HepG2 (cell line): ENCODE data around the gene HS3ST2. TPM values are rescaled to one million over a fixed set of nuclear protein-coding genes. Genes with fewer than 3 reads are reported as not detected.

Experiments used
- CEBPG ChIP-seq: IDR thresholded peaks from 2 replicates; pipeline ENCODE4 v1.6.1; 2016
- FOXC1 ChIP-seq: sonication (generic); formaldehyde crosslinking; IDR thresholded peaks from 2 replicates; pipeline ENCODE4 v1.8.0; 2022; ENCODE audit warnings: mild to moderate bottlenecking, missing genetic modification reagents, borderline replicate concordance
- HOXA5 ChIP-seq: sonication (generic); formaldehyde crosslinking; IDR thresholded peaks from 2 replicates; pipeline ENCODE4 v1.4.0; 2020; ENCODE audit warnings: missing genetic modification reagents
- MIER2 ChIP-seq: IDR thresholded peaks from 2 replicates; pipeline ENCODE4 v1.6.1; 2016; ENCODE audit warnings: missing biosample characterization, missing genetic modification reagents
- MXI1 ChIP-seq: IDR thresholded peaks from 3 replicates; pipeline ENCODE4 v1.6.1; 2012; ENCODE audit warnings: low read depth, low read length, inconsistent platforms, borderline replicate concordance
- PCBP1 ChIP-seq: fragments of 200-400 bp; formaldehyde crosslinking; IDR thresholded peaks from 2 replicates; pipeline ENCODE4 v1.6.1; 2017; ENCODE audit warnings: mild to moderate bottlenecking, low read depth, low read length, borderline replicate concordance
- PRDM4 ChIP-seq: sonication (generic); formaldehyde crosslinking; IDR thresholded peaks from 2 replicates; pipeline ENCODE4 v1.9.0; 2021; ENCODE audit warnings: missing genetic modification reagents, borderline replicate concordance
- PTBP1 ChIP-seq: fragments of 200-400 bp; formaldehyde crosslinking; IDR thresholded peaks from 2 replicates; pipeline ENCODE4 v1.6.1; 2018; ENCODE audit warnings: low read length, low read depth; ENCODE audit not compliant: poor library complexity, severe bottlenecking
- RAD21 ChIP-seq: fragments of 450-650 bp; formaldehyde crosslinking; IDR thresholded peaks from 2 replicates; pipeline ENCODE4 v1.5.0; 2020; ENCODE audit warnings: mild to moderate bottlenecking
- SP5 ChIP-seq: IDR thresholded peaks from 2 replicates; pipeline ENCODE4 v1.6.1; 2016; ENCODE audit warnings: low read depth, borderline replicate concordance
- STAG1 ChIP-seq: sonication (generic); formaldehyde crosslinking; IDR thresholded peaks from 2 replicates; pipeline ENCODE4 v1.4.0; 2020; ENCODE audit warnings: missing genetic modification reagents
- SUZ12 ChIP-seq: fragments of 150-350 bp; IDR thresholded peaks from 2 replicates; pipeline ENCODE4 v1.6.1; 2014; ENCODE audit warnings: low read depth, low read length
- TCF7 ChIP-seq: sonication (generic); IDR thresholded peaks from 2 replicates; pipeline ENCODE4 v1.6.1; 2016; ENCODE audit warnings: antibody characterized with exemption, low read depth
- XRCC5 ChIP-seq: fragments of 200-400 bp; formaldehyde crosslinking; optimal IDR thresholded peaks from 2 replicates; pipeline ENCODE3; 2017; ENCODE audit warnings: mild to moderate bottlenecking, low read length
- ZBTB7B ChIP-seq: sonication (generic); formaldehyde crosslinking; IDR thresholded peaks from 2 replicates; pipeline ENCODE4 v1.4.0; 2020; ENCODE audit warnings: missing genetic modification reagents
- ZNF235 ChIP-seq: sonication (generic); formaldehyde crosslinking; IDR thresholded peaks from 2 replicates; pipeline ENCODE4 v1.8.1; 2023; ENCODE audit warnings: mild to moderate bottlenecking, missing genetic modification reagents, borderline replicate concordance
- ZNF441 ChIP-seq: sonication (generic); formaldehyde crosslinking; IDR thresholded peaks from 2 replicates; pipeline ENCODE4 v1.7.0; 2021; ENCODE audit warnings: missing genetic modification reagents, borderline replicate concordance
- polyA plus RNA-seq, 8 experiments: library from polyadenylated mRNA; depleted of rRNA in 3 of 8; stranded (reverse) in 7 of 8; unstranded in 1 of 8; fragments of >200 nt; fragmentation: Illumina TruSeq in 4 of 8; extraction: Trizol in 4 of 8; gene quantifications; 2 replicates each; pipeline versions ENCODE4 v1.2.1 to v1.2.3, GENCODE V29; 2011 to 2016; ENCODE audit warnings: low read depth in 4 of 8, missing spikeins in 1 of 8, mixed read lengths in 1 of 8; ENCODE audit not compliant: insufficient read depth in 1 of 8
- total RNA-seq, 5 experiments: library from RNA; depleted of rRNA; stranded (reverse); fragments of >200 nt; fragmentation: Illumina TruSeq; extraction: Trizol; gene quantifications; 2 replicates each; pipeline ENCODE4 v1.2.3, GENCODE V29; 2016; ENCODE audit warnings: low read depth in 1 of 5
- TF ChIP-seq, protein P1 (sequence below): IDR thresholded peaks from 2 replicates; pipeline ENCODE4 v1.6.1; 2016; ENCODE audit warnings: control low read depth
- TF ChIP-seq, protein P2 (sequence below): sonication (generic); formaldehyde crosslinking; conservative IDR thresholded peaks from 2 replicates; pipeline ENCODE4 v1.8.0; 2022; ENCODE audit warnings: low read depth, missing genetic modification reagents
- TF ChIP-seq, protein P3 (sequence below): IDR thresholded peaks from 2 replicates; pipeline ENCODE4 v1.6.1; 2016; ENCODE audit warnings: low read depth, borderline replicate concordance

HS3ST2 gene
- total and polyA plus RNA-seq, 2 of the 13 experiments (the other 11 are each of a cell fraction or from before 2014, with no cell fraction given), result not detected

DNA sequence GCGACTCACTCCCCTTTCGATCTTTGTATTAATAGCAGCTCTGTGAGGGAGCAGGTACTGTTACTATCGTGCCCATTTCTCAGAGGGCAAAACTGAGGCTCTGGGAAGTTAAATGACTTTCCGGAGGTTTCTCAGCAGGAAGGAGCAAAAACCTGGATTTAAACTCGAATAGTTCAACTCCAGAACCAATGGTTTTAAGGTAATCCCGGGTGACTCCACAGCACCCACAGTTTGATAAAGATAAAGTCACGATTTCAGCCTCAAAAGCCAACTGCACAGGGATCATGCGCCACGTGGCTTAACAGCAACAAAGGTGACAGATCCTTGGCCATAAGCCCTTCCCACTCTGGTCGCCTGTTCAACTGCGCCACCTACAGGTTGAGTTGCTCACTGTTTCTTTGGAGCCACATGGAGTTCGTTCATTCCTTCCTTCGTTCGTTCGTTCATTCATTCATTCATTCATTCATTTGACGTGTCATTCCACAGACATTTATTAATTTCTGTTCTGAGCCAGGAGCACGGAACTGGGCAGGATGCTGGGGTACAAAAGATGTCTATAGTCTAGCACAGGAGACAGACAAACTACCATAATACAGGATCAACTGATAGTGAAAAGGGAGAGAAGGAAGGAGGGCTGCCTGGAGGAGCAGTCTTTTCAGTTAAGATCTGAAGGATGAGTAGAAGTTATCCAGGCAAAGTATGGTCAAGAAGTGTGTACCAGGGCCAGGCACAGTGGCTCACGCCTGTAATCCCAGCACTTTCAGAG, 134.8 kb downstream of the HS3ST2 start (continued):
- TF ChIP-seq, protein P1, sequence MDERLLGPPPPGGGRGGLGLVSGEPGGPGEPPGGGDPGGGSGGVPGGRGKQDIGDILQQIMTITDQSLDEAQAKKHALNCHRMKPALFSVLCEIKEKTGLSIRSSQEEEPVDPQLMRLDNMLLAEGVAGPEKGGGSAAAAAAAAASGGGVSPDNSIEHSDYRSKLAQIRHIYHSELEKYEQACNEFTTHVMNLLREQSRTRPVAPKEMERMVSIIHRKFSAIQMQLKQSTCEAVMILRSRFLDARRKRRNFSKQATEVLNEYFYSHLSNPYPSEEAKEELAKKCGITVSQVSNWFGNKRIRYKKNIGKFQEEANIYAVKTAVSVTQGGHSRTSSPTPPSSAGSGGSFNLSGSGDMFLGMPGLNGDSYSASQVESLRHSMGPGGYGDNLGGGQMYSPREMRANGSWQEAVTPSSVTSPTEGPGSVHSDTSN (CRISPR knock-in tag), result peak; percentile 28; the same call in 1 of the 2 replicates
- TF ChIP-seq PTBP1 (no peak), STAG1 (CRISPR knock-in tag) (peak; percentile 84), PRDM4 (no peak), PCBP1 (no peak), RAD21 (CRISPR knock-in tag) (peak; percentile 79), FOXC1 (peak; percentile 82; the same call in 1 of the 2 replicates), HOXA5 (CRISPR knock-in tag) (0 out of 2 replicates have a peak, but pooled peaks have one; percentile 35), CEBPG (0 out of 2 replicates have a peak, but pooled peaks have one; percentile 7), MIER2 (CRISPR knock-in tag) (no peak), SUZ12 (0 out of 2 replicates have a peak, but pooled peaks have one; percentile 7), TCF7 (no peak), SP5 (0 out of 2 replicates have a peak, but pooled peaks have one; percentile 15), MXI1 (peak; percentile 87; the same call in 2 of the 3 replicates), ZNF441 (CRISPR knock-in tag) (0 out of 2 replicates have a peak, but pooled peaks have one; percentile 58), XRCC5 (peak; percentile 84), ZNF235 (CRISPR knock-in tag) (no peak), ZBTB7B (no peak)
- TF ChIP-seq, protein P2, sequence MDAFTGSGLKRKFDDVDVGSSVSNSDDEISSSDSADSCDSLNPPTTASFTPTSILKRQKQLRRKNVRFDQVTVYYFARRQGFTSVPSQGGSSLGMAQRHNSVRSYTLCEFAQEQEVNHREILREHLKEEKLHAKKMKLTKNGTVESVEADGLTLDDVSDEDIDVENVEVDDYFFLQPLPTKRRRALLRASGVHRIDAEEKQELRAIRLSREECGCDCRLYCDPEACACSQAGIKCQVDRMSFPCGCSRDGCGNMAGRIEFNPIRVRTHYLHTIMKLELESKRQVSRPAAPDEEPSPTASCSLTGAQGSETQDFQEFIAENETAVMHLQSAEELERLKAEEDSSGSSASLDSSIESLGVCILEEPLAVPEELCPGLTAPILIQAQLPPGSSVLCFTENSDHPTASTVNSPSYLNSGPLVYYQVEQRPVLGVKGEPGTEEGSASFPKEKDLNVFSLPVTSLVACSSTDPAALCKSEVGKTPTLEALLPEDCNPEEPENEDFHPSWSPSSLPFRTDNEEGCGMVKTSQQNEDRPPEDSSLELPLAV, result no peak
- TF ChIP-seq, protein P3, sequence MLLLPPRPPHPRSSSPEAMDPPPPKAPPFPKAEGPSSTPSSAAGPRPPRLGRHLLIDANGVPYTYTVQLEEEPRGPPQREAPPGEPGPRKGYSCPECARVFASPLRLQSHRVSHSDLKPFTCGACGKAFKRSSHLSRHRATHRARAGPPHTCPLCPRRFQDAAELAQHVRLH (CRISPR knock-in tag), result 0 out of 2 replicates have a peak, but pooled peaks have one; percentile 43
